ENCODE data around the gene ARMC2. TPM values are rescaled to one million over a fixed set of nuclear protein-coding genes. Genes with fewer than 3 reads are reported as not detected.
"Not testable (repeated sequence)": the region's sequence is repeated elsewhere in the genome, so short reads cannot be mapped to it uniquely, and the experiment has no call there.

The ARMC2 gene
- polyA plus RNA-seq, 2 of the 4 experiments (the other 2 are of a cell fraction): 2.1 to 4.9 TPM

DNA sequence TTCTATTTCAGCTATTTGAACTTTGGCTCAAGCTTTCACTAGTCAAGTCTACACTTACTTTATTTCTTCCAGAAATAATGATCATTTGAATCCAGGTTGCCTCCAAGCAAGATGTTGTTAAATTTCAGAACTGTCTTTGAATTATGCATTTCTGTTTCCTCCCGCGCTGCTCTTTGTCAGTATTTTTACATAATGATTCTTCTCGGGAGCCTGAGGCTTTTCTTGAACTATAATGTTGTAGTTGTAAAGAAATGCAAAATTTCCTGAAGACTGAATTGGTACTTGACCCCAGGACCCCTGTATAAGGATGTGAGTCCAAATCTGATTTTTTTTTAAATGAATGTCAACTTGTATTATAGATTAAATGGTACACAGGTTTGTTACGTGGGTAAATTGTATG is 80.4 kb downstream of the ARMC2 start:
- Histone ChIP-seq H3K4me2 (no peak overlapping the region), H3K4me3 (no peak overlapping the region), H3K4me1 (no peaks in the 10 kb centered on the region), H3K9me3 (no peaks in the 10 kb centered on the region), H3K27ac (no peak overlapping the region)
- TF ChIP-seq CHD4 (IDR thresholded peaks at IDR 0.05; ENCODE audit: borderline replicate concordance): no peak
- TF ChIP-seq HEYL (CRISPR knock-in tag; IDR thresholded peaks at IDR 0.05): no peak
- no peak for TF ChIP-seq JUNB (IDR thresholded peaks at IDR 0.05)
- TF ChIP-seq RCOR1 (IDR thresholded peaks at IDR 0.05; ENCODE audit: low read depth, low read length): no peak
- TF ChIP-seq CTCF (IDR thresholded peaks at IDR 0.05): no peak
- TF ChIP-seq RFX5 (IDR thresholded peaks at IDR 0.05): no peak
- no peak for TF ChIP-seq HOXA7 (CRISPR knock-in tag; IDR thresholded peaks at IDR 0.05)
- CTCF ChIA-PET: no interaction called here
- 86% methylated on average over 4 of the region's 4 CpGs for WGBS (ENCODE audit: missing lambda C conversion rate)
- no peak for ATAC-seq
- POLR2A ChIA-PET: no interaction called here
- no peak for DNase-seq (ENCODE audit: low read depth in 1 of 2, low spot score in 1 of 2)
- FAIRE-seq: no peak

DNA sequence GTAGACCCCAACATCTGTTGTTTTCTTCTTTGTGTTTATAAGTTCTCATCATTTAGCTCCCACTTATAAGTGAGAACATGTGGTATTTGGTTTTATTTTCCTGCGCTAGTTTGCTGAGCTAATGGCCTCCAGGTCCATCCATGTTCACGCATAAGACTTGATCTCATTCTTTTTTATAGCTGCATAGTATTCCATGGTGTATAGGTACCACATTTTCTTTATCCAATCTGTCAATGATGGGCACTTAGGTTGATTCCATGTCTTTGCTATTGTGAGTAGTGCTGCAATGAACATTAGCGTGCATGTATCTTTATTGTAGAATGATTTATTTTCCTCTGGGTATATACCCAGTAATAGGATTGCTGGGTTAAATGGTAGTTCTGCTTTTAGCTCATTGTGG is 82.9 kb downstream of the ARMC2 start:
- ATAC-seq; POLR2A ChIA-PET; H3K27ac ChIP-seq; H3K4me1 ChIP-seq; DNase-seq (ENCODE audit: low read depth in 1 of 2, low spot score in 1 of 2); FAIRE-seq; H3K4me2 ChIP-seq; H3K9me3 ChIP-seq; H3K4me3 ChIP-seq: not testable (repeated sequence)
- CTCF ChIA-PET: interaction anchor here (0.9 kb wide), 1 partner anchor 25 kb away, joined by 3 read pairs; no protein-coding TSS in a partner anchor
- WGBS (ENCODE audit: missing lambda C conversion rate): 73% methylated on average over 3 of the region's 3 CpGs

GRCh38 chr6:108937170-108937569 is 88.9 kb downstream of the ARMC2 start:
- ChIA-PET POLR2A (no interaction called here), CTCF (no interaction called here)
- WGBS (ENCODE audit: missing lambda C conversion rate): 60% methylated on average over 1 of the region's 1 CpG
- DNase-seq (ENCODE audit: low read depth in 1 of 2, low spot score in 1 of 2) (no peak), FAIRE-seq (no peak), ATAC-seq (no peak)
- H3K27ac ChIP-seq: no peak overlapping the region
- no peak overlapping the region for H3K4me3 ChIP-seq
- H3K4me1 ChIP-seq: no peaks in the 10 kb centered on the region
- H3K4me2 ChIP-seq: no peak overlapping the region
- no peaks in the 10 kb centered on the region for H3K9me3 ChIP-seq
- TF ChIP-seq MYC (IDR thresholded peaks at IDR 0.05; ENCODE audit: borderline replicate concordance, low read length) (no peak), JUN (IDR thresholded peaks at IDR 0.05) (no peak), ESRRA (IDR thresholded peaks at IDR 0.05; ENCODE audit: borderline replicate concordance, low read length) (no peak), MAFK (IDR thresholded peaks at IDR 0.05; ENCODE audit: partially characterized antibody) (no peak), JUNB (IDR thresholded peaks at IDR 0.05) (no peak), PBX3 (IDR thresholded peaks at IDR 0.05) (no peak), MAZ (IDR thresholded peaks at IDR 0.05; ENCODE audit: borderline replicate concordance, low read depth, low read length) (no peak), RAD21 (conservative IDR thresholded peaks at IDR 0.05 in 1 of 2, IDR thresholded peaks at IDR 0.05 in 1 of 2) (no peak), CBX2 (IDR thresholded peaks at IDR 0.05; ENCODE audit: borderline replicate concordance, low read depth) (no peak)
- TF ChIP-seq, protein P1, sequence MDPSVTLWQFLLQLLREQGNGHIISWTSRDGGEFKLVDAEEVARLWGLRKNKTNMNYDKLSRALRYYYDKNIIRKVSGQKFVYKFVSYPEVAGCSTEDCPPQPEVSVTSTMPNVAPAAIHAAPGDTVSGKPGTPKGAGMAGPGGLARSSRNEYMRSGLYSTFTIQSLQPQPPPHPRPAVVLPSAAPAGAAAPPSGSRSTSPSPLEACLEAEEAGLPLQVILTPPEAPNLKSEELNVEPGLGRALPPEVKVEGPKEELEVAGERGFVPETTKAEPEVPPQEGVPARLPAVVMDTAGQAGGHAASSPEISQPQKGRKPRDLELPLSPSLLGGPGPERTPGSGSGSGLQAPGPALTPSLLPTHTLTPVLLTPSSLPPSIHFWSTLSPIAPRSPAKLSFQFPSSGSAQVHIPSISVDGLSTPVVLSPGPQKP (IDR thresholded peaks at IDR 0.05; ENCODE audit: low read depth, low read length): no peak

DNA sequence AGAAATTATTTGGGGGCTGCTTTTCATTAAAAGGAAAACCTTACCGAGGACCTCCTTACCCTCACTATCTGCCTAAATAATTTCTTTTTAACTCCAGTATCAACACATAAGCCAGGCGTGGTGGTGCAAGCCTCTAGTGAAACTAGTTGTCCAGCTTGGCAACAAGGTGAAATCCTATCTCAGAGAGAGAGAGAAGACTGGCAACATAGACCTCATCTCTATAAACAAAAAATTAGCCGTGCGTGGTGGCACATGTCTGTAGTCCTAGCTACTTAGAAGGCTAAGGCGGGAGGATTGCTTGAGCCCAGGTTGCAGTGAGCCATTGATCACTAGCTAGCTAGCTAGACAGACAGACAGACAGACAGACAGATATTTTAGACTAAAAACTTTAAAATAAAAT is 92.5 kb downstream of the ARMC2 start:
- no peak overlapping the region for H3K27ac ChIP-seq
- H3K4me3 ChIP-seq: no peak overlapping the region
- 84% methylated on average over 5 of the region's 5 CpGs for WGBS (ENCODE audit: missing lambda C conversion rate)
- no peak overlapping the region for H3K4me2 ChIP-seq
- no peaks in the 10 kb centered on the region for H3K4me1 ChIP-seq
- FAIRE-seq: no peak
- no peak for DNase-seq (ENCODE audit: low read depth in 1 of 2, low spot score in 1 of 2)
- H3K9me3 ChIP-seq: no peaks in the 10 kb centered on the region
- CTCF ChIA-PET: no interaction called here
- POLR2A ChIA-PET: no interaction called here
- ATAC-seq: no peak
- no peak for TF ChIP-seq RNF2 (IDR thresholded peaks at IDR 0.05; ENCODE audit: borderline replicate concordance, low read depth)
- no peak for TF ChIP-seq MYC (IDR thresholded peaks at IDR 0.05; ENCODE audit: borderline replicate concordance, low read length)
- TF ChIP-seq ZFP36 (IDR thresholded peaks at IDR 0.05; ENCODE audit: borderline replicate concordance, partially characterized antibody): no peak
- no peak for TF ChIP-seq HEYL (CRISPR knock-in tag; IDR thresholded peaks at IDR 0.05)
- TF ChIP-seq, protein P2, sequence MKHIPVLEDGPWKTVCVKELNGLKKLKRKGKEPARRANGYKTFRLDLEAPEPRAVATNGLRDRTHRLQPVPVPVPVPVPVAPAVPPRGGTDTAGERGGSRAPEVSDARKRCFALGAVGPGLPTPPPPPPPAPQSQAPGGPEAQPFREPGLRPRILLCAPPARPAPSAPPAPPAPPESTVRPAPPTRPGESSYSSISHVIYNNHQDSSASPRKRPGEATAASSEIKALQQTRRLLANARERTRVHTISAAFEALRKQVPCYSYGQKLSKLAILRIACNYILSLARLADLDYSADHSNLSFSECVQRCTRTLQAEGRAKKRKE (CRISPR knock-in tag; IDR thresholded peaks at IDR 0.05; ENCODE audit: low read depth): no peak
